Measurements from ENCODE around the gene CCDC97.

DNA sequence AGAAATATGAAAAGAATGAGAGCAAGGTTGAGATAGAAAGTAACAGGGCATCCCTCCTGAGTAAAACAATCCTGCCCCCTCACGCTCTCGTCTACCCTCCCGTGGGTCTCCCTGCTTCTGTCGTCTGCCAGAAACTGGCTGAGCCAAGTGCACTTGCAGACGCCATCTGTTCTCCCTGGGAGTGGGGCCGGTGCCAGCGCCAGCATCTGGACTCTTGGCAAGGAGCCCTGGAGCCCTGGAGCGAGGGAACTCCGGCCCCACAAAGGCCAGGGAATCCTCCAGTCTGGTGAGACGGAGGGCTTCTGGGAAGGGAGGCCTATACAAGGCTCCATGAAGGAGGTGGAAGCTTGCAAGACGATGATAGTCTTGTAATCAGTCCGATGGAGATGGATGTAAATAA, 64.0 kb downstream of the CCDC97 start:
- TF ChIP-seq CTCF (IDR thresholded peaks at IDR 0.05) (no peak), POLR2A (IDR thresholded peaks at IDR 0.05) (no peak), EP300 (IDR thresholded peaks at IDR 0.05) (no peak)

Data from suprapubic skin (tissue), 3 donors.